ENCODE results near the gene FJX1.

GRCh38 chr11:35608502-35608901 lies 9.8 kb upstream of the FJX1 start:
- no peak for TF ChIP-seq POLR2A (IDR thresholded peaks at IDR 0.05; ENCODE audit: low read depth, low read length)
- no peak for TF ChIP-seq TAF1 (IDR thresholded peaks at IDR 0.05; ENCODE audit: borderline replicate concordance, low read depth, low read length)
- no peak for TF ChIP-seq POLR2AphosphoS5 (IDR thresholded peaks at IDR 0.05; ENCODE audit: low read depth, low read length)

All from GM12892 (cell line).